Activated CD8-positive, alpha-beta memory T cell treated with anti-CD3 and anti-CD28 coated beads for 24 hours (primary cell): Measurements from ENCODE around the gene MEAF6.

Experiments
- DNase-seq: peaks from one replicate; pipeline ENCODE4 v3.0.0-alpha.2; 2020

The MEAF6 gene

DNA sequence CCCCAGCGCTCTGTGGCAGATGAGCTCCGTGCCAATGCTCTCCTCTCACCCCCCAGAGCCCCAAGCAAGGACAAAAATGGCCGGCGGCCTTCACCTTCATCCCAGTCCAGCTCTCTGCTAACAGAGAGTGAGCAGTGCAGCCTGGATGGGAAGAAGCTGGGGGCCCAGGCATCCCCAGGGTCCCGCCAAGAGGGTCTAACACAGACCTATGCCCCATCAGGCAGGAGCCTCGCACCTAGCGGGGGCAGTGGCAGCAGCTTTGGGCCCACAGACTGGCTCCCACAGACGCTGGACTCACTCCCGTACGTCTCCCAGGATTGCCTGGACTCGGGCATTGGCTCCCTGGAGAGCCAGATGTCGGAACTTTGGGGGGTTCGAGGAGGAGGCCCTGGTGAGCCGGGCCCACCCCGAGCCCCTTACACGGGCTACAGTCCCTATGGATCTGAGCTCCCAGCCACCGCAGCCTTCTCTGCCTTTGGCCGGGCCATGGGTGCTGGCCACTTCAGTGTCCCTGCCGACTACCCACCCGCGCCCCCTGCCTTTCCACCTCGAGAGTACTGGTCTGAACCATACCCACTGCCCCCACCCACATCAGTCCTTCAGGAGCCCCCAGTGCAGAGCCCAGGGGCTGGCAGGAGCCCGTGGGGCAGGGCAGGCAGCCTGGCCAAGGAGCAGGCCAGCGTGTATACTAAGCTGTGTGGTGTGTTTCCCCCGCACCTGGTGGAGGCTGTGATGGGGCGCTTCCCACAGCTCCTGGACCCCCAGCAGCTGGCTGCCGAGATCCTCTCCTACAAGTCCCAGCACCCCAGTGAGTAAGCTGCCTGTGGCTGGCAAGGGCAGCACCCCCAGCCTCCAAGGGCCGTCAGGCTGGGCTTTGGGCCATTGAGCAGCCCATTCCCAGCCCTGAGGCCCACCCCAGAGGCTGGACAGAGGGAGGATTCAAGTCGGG lies 31.5 kb downstream of the MEAF6 start:
- no peak for DNase-seq

GRCh38 chr1:37482004-37482785 lies 32.4 kb downstream of the MEAF6 start:
- DNase-seq: no peak

DNA sequence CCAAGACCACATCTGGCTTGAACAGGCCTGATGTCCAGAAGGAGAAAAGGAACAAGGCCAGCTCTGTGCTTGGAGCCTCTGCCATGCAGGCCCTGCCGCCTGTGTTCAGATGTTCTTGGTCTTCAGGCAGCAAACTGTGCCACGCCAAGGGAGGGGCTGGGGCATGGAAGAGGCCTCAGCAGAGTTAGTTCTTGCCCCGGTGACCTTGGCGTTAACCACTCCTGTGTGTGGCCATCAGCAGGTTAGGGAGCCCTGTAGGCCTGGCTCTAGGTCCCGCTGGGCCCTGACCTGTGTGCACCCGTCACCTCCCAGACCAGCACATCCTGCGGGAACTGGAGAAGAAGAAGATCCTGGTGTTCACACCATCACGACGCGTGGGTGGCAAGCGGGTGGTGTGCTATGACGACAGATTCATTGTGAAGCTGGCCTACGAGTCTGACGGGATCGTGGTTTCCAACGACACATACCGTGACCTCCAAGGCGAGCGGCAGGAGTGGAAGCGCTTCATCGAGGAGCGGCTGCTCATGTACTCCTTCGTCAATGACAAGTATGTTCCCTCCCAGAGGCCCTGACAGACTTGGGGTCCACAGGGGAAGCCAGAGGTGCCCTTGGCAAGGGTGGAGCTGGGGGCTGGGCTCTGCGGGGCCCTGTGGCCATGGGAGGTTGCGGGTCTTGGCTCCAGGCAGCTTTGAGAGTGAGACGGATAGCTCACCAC lies 33.1 kb downstream of the MEAF6 start:
- peak; percentile 66 for DNase-seq

- DNase-seq: no peak
Measured at GRCh38 chr1:37480581-37481288, 33.8 kb downstream of the MEAF6 start.

- DNase-seq: no peak
Measured at GRCh38 chr1:37480125-37480466, 34.5 kb downstream of the MEAF6 start.

- peak; percentile 94 for DNase-seq
Measured at GRCh38 chr1:37479255-37480124, 35.1 kb downstream of the MEAF6 start.

DNA sequence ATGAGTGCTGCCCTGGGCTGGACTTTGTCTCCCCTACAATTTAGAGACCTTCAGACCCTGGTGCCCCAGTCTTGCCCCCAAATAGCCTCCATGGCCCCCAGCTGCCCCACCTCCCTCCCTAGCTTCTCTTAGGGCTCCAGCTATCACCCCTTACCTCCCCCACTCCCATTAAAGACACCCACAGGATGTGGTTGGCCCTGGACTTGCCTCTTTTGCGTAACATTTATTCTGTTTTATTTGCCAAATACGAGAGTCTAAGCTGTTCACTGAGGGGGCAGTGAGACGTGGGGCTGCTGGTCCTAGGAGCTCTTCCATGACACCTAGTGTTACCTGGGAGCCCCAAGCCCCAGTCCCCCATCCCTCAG lies 35.7 kb downstream of the MEAF6 start:
- peak; percentile 82 for DNase-seq

DNA sequence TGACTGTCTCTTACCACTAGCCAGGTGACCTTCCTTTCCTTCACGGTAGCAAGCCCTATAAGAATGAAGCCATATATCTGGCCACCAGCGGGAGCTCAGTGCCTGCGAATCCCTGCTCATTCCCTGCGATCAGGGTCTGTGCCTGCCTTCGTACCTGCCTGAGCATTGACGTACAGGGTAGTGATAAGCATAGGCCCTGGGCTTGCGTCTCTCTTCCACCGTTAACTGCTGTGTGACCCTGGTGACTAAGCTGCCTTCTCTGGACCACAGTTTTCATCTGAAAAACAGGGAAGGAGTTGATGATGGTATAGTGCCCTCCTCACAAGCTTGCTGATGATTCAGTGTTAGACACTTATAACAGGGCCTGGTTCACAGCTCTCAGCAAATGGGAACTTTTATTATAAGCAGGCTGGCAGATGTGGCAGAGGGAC lies 36.1 kb downstream of the MEAF6 start:
- DNase-seq: peak; percentile 80

DNA sequence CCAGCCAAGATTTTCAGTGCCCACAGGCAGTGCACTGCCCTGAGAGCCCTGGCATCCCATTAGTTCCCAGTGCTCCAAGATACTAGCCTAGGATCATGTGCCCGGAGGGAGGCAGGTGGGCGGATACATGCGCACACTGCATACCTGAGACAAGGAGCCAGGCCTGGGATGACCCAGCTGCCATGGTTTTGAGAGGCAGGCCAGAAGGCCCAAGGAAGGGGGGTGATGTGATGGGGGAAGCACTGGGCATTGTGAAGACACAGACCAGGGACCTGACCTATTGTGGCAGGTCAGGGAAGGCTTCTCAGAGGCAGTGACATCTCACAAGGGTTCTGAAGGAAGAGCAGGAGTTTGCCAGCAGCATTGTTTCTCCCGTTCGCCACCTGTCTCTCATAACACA lies 36.6 kb downstream of the MEAF6 start:
- peak; percentile 70 for DNase-seq

- peak; percentile 90 for DNase-seq
Measured at GRCh38 chr1:37477198-37477931, 37.2 kb downstream of the MEAF6 start.

DNA sequence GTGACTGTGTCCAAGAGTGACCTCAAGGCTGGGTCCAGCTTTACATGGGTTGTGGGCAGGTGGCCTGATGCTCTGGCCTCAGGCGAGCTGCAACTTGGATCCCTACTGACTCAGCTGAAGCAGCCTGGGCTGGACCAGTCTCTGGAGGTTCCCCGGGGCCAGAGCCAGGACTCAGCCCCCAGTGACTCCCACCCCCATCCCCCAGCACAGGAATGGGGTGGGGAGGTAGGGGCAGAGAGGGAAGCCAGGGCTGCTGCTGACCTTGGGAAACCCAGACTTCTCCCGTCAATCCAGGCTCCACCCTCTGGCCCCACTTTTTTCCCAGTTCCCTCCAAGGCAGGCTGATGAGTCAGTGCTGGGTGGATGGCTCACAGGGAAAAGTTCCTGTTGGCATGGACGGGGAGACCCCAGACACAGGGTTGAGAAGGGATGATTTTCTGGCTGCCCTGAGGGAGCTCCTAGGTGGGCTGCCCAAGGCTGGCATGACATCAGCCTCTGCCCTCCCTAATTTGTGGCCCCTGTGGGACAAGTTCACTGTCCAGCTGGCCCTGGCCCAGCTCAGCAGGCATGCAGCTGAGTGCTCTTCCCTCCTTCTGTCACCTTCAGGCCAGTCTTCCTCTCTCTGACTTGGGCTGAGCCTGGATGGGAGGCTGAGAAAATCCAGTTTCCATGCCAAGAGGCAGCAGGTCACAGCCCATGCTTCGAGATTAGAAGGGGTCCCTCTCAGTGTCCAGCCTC lies 37.9 kb downstream of the MEAF6 start:
- DNase-seq: peak; percentile 60

GRCh38 chr1:37476087-37476452 lies 38.5 kb downstream of the MEAF6 start:
- DNase-seq: peak; percentile 63

- DNase-seq: peak; percentile 71
Measured at GRCh38 chr1:37475380-37476086, 39.0 kb downstream of the MEAF6 start.

DNA sequence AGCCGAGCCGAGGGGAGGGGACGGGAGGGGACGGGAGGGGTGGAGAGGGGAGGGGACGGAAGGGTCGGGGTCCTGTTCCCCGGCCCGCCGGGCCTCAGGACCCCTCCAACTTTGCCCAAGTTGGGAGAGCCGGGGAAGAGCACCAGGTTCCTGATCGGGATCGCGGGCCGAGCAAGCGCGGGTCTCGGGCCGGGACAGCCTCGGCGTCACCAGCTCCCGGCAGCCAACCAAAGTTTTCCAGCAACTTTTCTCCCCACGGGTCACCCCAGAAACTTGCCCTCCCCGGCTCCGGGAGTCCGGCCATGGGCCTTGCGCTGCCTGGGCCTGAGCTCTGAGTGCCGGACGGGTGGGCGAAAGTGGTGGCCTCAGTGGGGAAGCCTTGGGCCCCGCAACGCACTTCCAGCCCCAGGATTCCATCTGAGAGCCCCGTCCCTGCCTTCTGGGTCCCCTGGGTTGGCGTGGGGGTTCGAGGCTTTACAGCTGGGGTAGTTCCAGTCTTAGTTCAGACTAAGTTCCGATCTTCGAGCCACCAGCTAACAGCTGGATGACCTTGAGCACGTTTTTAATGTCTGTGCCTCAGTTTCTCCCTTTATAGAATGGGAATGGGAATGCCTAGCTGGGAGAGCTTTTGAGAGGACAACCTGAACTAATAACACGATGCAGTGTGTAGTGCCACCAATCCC lies 39.7 kb downstream of the MEAF6 start:
- peak; percentile 80 for DNase-seq

DNA sequence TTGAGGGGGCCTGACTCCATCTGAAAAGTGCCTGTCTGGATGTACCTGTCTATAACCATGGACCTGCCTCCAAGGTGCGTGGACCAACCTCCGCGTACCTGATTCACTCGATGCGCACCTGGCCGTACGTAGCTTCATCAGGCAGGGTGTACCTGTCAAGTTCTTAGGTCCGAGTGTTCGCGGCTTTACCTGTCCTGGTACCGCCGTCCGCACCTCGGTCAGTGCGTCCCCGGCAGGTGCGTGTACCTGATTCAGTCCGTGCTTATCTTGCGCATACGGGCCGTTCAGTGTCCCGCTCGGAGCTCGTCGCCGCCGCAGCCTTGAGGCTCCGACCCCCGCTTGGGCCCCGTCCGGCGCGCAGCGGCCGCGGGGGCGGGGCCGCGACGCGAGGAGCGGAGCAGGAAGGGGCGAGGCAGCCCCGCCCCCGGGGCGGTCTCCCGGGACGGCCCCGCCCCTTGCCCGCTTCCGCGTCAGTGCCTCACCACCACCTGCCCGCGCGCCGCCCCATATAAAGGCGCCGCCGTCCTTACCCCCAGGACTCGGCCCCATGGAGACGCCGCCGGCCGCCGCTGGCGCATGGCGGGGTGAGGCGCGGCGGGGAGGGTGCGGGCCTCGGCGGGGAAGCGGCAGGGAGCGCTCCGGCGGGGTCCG lies 40.4 kb downstream of the MEAF6 start, which contains the start of gene ZC3H12A:
Gene ZC3H12A (plus strand): TSS at position 535 of the 651 bp plus-strand sequence. CDS start 917 bp downstream, outside the sequence.
- DNase-seq: peak; percentile 96

DNA sequence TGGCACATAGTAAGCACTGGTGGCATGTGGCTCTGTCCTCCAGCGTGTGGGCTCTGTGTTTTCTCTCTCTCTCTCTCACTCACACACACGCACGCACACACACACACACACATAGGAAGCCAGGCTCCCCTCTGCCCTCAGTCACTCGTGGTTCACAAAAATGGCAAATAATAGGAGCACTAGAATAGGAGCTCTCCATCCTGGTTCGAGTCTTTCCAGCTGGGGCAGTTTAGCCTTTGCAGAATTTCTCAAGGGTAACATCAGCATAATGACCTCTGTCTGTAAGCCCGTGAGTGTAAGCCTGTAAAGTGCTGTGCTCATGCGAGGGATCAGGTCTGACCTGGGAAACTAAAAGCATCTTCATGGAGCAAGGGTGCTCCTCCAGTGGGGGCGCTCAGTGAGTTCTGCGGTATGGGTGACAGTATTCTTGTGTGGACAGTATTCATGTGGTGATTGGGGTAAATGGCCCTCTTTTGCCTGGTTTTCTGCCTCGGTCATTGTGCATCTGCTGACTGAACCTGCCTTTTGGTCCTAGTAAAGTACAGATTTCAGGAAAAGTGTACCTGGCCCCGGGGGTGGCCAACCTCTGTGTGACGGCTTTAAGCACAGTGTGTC lies 41.0 kb downstream of the MEAF6 start:
- DNase-seq: no peak

GRCh38 chr1:37472994-37473393 lies 41.6 kb downstream of the MEAF6 start:
- no peak for DNase-seq

GRCh38 chr1:37472281-37472680 lies 42.3 kb downstream of the MEAF6 start:
- DNase-seq: no peak
